WTC11 (cell line): ENCODE measurements around the gene CDC73. TPM values are rescaled to one million over a fixed set of nuclear protein-coding genes. Genes with fewer than 3 reads are reported as not detected.
A peak's percentile ranks its signal among the peaks of the same experiment; 100 is the strongest.

ENCODE experiments used
- ATAC-seq: fragments of 200-7000 bp; cut with Tn5 transposase; 2 replicates; pipeline ENCODE4 v1.10.0; 2021; ENCODE audit warnings: mild to moderate bottlenecking, moderate library complexity
- Bru-seq: library from RNA; stranded (reverse); fragments of 400-500 nt; gene quantifications from one replicate; lab custom pipeline; 2021; lab: Mats Ljungman, UMichigan
- CTCF ChIA-PET: fragments of 300-600 bp; sonication (Branson Sonifier 250); formaldehyde crosslinking; loops from one replicate; lab custom pipeline; 2021; ENCODE audit warnings: antibody characterized with exemption; lab: Charles Lee
- POLR2A ChIA-PET: fragments of 350-600 bp; sonication (Branson Sonifier 250); formaldehyde crosslinking; loops from one replicate; lab custom pipeline; 2021; ENCODE audit warnings: antibody characterized with exemption; lab: Charles Lee
- DNase-seq: peaks from one replicate; pipeline ENCODE4 v3.0.0; 2021; ENCODE audit warnings: low spot score
- H3K27ac Mint-ChIP-seq: 2 replicates; pipeline ENCODE4 v1.8.0; 2021; ENCODE audit warnings: mixed read lengths
- H3K27me3 Mint-ChIP-seq: 2 replicates; pipeline ENCODE4 v1.8.0; 2021; ENCODE audit warnings: low read depth, mild to moderate bottlenecking, moderate library complexity, mixed read lengths
- H3K36me3 Mint-ChIP-seq: 2 replicates; pipeline ENCODE4 v1.8.0; 2021; ENCODE audit warnings: mixed read lengths
- H3K4me1 Mint-ChIP-seq: 2 replicates; pipeline ENCODE4 v1.8.0; 2022; ENCODE audit warnings: mixed read lengths
- H3K4me3 Mint-ChIP-seq: 2 replicates; pipeline ENCODE4 v1.8.0; 2021; ENCODE audit warnings: mild to moderate bottlenecking, moderate library complexity, mixed read lengths
- H3K9me3 Mint-ChIP-seq: 2 replicates; pipeline ENCODE4 v1.8.0; 2021; ENCODE audit warnings: mixed read lengths
- CREB1 ChIP-seq: sonication (generic); formaldehyde crosslinking; IDR thresholded peaks from 2 replicates; pipeline ENCODE4 v1.8.0; 2023; ENCODE audit warnings: mild to moderate bottlenecking, missing genetic modification reagents
- CREM ChIP-seq: sonication (generic); formaldehyde crosslinking; IDR thresholded peaks from 2 replicates; pipeline ENCODE4 v1.8.1; 2022; ENCODE audit warnings: mild to moderate bottlenecking, missing genetic modification reagents, moderate library complexity
- E2F1 ChIP-seq: sonication (generic); formaldehyde crosslinking; IDR thresholded peaks from 2 replicates; pipeline ENCODE4 v1.8.0; 2022; ENCODE audit warnings: mild to moderate bottlenecking, missing genetic modification reagents
- E2F5 ChIP-seq: sonication (generic); formaldehyde crosslinking; IDR thresholded peaks from 2 replicates; pipeline ENCODE4 v1.8.1; 2022; ENCODE audit warnings: mild to moderate bottlenecking, moderate library complexity, missing genetic modification reagents
- ESRRA ChIP-seq: sonication (generic); formaldehyde crosslinking; IDR thresholded peaks from 2 replicates; pipeline ENCODE4 v1.8.1; 2022; ENCODE audit warnings: mild to moderate bottlenecking, missing genetic modification reagents, borderline replicate concordance
- ETV6 ChIP-seq: sonication (generic); formaldehyde crosslinking; IDR thresholded peaks from 2 replicates; pipeline ENCODE4 v1.8.1; 2022; ENCODE audit warnings: mild to moderate bottlenecking, missing genetic modification reagents
- GABPB1 ChIP-seq: sonication (generic); formaldehyde crosslinking; IDR thresholded peaks from 2 replicates; pipeline ENCODE4 v1.8.1; 2023; ENCODE audit warnings: mild to moderate bottlenecking, missing genetic modification reagents
- IRF1 ChIP-seq: sonication (generic); formaldehyde crosslinking; IDR thresholded peaks from 2 replicates; pipeline ENCODE4 v1.8.0; 2023; ENCODE audit warnings: missing genetic modification reagents
- KAT7 ChIP-seq: sonication (generic); formaldehyde crosslinking; IDR thresholded peaks from 2 replicates; pipeline ENCODE4 v1.8.1; 2023; ENCODE audit warnings: missing genetic modification reagents, mild to moderate bottlenecking, borderline replicate concordance
- TEAD1 ChIP-seq: sonication (generic); formaldehyde crosslinking; IDR thresholded peaks from 2 replicates; pipeline ENCODE4 v1.8.0; 2022; ENCODE audit warnings: mild to moderate bottlenecking, missing genetic modification reagents
- ZBTB43 ChIP-seq: sonication (generic); formaldehyde crosslinking; IDR thresholded peaks from 2 replicates; pipeline ENCODE4 v1.8.1; 2023; ENCODE audit warnings: mild to moderate bottlenecking, missing genetic modification reagents
- ZNF219 ChIP-seq: sonication (generic); formaldehyde crosslinking; IDR thresholded peaks from 2 replicates; pipeline ENCODE4 v1.8.0; 2023; ENCODE audit warnings: missing genetic modification reagents, mild to moderate bottlenecking, borderline replicate concordance
- ZNF317 ChIP-seq: sonication (generic); formaldehyde crosslinking; IDR thresholded peaks from 2 replicates; pipeline ENCODE4 v1.8.1; 2023; ENCODE audit warnings: low read depth, mild to moderate bottlenecking, moderate library complexity, missing genetic modification reagents, borderline replicate concordance
- long read RNA-seq, 3 experiments: library from RNA in 1 of 3; library from capped mRNA in 1 of 3; library from polyadenylated mRNA in 1 of 3; unstranded in 2 of 3; stranded (forward) in 1 of 3; transcript quantifications; one replicate each; pipeline ENCODE4 v2.0.0, GENCODE V29; 2021
- total RNA-seq: library from RNA; stranded (reverse); gene quantifications from 3 replicates; pipeline ENCODE4 v1.2.3, GENCODE V29; 2021
- TF ChIP-seq, protein P1 (sequence below): sonication (generic); formaldehyde crosslinking; IDR thresholded peaks from 2 replicates; pipeline ENCODE4 v1.8.1; 2023; ENCODE audit warnings: mild to moderate bottlenecking, moderate library complexity, missing genetic modification reagents
- TF ChIP-seq, protein P2 (sequence below): fragments of 200-600 bp; IDR thresholded peaks from 2 replicates; pipeline ENCODE4 v1.8.0; 2022; ENCODE audit warnings: antibody characterized with exemption
- TF ChIP-seq, protein P3 (sequence below): sonication (generic); formaldehyde crosslinking; IDR thresholded peaks from 2 replicates; pipeline ENCODE4 v1.8.0; 2023; ENCODE audit warnings: missing genetic modification reagents, mild to moderate bottlenecking, borderline replicate concordance

The CDC73 gene
- total RNA-seq (50.7 to 57.1 TPM (median 51.6 TPM) in 3 replicates), Bru-seq, nascent RNA (percentile 90 among the genes with signal in this experiment)
- long read RNA-seq, experiment 1, full-length matches to known transcripts: 272 of 325 reads
- long read RNA-seq, experiment 1, partial matches to known transcripts: 29 of 325 reads
- long read RNA-seq, experiment 1, other reads (novel, unspliced or antisense): 24 of 325 reads
- long read RNA-seq, experiment 2, full-length matches to known transcripts: 17 of 52 reads
- long read RNA-seq, experiment 2, partial matches to known transcripts: 4 of 52 reads
- long read RNA-seq, experiment 2, other reads (novel, unspliced or antisense): 31 of 52 reads
- long read RNA-seq, experiment 3, full-length matches to known transcripts: 35 of 47 reads
- long read RNA-seq, experiment 3, partial matches to known transcripts: 6 of 47 reads
- long read RNA-seq, experiment 3, other reads (novel, unspliced or antisense): 6 of 47 reads

DNA sequence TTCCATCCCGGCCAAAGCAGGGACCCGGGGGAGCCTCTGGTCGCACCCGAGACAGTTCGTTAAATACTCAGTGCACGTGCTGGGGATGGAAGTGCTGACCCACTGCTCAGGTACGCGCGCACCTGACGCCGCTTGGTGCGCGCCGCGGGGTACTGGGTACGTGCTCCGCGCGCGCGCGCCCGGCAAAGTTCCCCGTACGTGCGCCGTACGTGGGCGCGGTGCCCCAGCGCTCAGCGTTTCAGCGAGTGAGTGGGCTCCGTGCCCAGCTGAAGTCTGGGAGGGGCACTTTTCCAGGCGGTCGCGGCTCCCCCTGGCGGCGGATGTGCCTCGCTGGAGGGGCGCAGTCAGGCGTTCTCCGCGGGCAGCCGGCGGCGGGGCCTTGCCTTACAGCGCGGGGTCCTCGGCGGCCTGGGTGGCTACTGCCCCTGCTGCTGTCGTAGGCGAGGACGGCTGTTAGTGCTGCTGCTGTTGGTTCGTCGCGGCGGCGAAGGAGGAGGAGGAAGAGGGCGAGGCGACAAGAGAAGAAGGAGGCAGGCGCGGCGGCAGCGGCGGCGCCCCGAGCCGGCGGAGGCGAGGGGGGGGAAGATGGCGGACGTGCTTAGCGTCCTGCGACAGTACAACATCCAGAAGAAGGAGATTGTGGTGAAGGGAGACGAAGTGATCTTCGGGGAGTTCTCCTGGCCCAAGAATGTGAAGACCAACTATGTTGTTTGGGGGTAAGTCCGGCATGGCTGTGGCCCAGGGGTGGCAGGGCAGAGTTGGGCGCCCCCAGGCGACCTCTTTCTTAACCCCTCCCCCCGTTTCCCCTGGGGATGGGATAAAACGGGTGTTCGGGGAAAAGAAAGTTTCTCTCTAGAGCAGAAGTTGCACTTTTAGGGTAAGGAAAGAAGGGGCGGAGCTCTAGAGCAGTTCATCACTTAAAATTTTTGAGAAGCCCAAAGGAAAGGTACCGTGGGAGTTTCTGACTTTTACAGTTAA lies at the start of gene CDC73:
Gene CDC73 (plus strand): TSS at position 416 of the 978 bp plus-strand sequence. CDS start 170 bp downstream, at position 586.
- peaks cover 14% of the 10 kb centered on the region for H3K36me3 Mint-ChIP-seq
- ATAC-seq (peak; percentile 94), DNase-seq (peak; percentile 97)
- POLR2A ChIA-PET: interaction anchor here (0.5 to 2.3 kb wide), 8 partner anchors 9 to 139 kb away, joined by 3 to 13 read pairs (median 4); partner anchors contain the start of genes GLRX2, RO60 and UCHL5
- peak within 1 kb of the TSS; percentile 97 for H3K27ac Mint-ChIP-seq
- no peaks in the 10 kb centered on the region for H3K9me3 Mint-ChIP-seq
- H3K4me3 Mint-ChIP-seq: peak within 1 kb of the TSS; percentile 93
- no peaks in the 10 kb centered on the region; the same call in none of the 2 replicates for H3K27me3 Mint-ChIP-seq
- CTCF ChIA-PET: interaction anchor here (0.6 to 2.8 kb wide), 9 partner anchors 9 to 1592 kb away, joined by 3 to 16 read pairs (median 4); partner anchors contain the start of genes GLRX2, RO60 and UCHL5
- H3K4me1 Mint-ChIP-seq: peaks cover 16% of the 10 kb centered on the region
- TF ChIP-seq IRF1 (CRISPR knock-in tag) (0 out of 2 replicates have a peak, but pooled peaks have one; percentile 21), CREM (CRISPR knock-in tag) (peak; percentile 82), KAT7 (CRISPR knock-in tag) (peak; percentile 84; the same call in 1 of the 2 replicates), E2F1 (peak; percentile 58; the same call in 1 of the 2 replicates), ZNF317 (CRISPR knock-in tag) (0 out of 2 replicates have a peak, but pooled peaks have one; percentile 44), ZNF219 (CRISPR knock-in tag) (peak; percentile 71; the same call in 1 of the 2 replicates), E2F5 (peak; percentile 83), ZBTB43 (CRISPR knock-in tag) (peak; percentile 87), GABPB1 (CRISPR knock-in tag) (peak; percentile 84), ESRRA (CRISPR knock-in tag) (peak; percentile 91), TEAD1 (CRISPR knock-in tag) (peak; percentile 95), CREB1 (CRISPR knock-in tag) (peak; percentile 24), ETV6 (peak; percentile 90)
- TF ChIP-seq, protein P1, sequence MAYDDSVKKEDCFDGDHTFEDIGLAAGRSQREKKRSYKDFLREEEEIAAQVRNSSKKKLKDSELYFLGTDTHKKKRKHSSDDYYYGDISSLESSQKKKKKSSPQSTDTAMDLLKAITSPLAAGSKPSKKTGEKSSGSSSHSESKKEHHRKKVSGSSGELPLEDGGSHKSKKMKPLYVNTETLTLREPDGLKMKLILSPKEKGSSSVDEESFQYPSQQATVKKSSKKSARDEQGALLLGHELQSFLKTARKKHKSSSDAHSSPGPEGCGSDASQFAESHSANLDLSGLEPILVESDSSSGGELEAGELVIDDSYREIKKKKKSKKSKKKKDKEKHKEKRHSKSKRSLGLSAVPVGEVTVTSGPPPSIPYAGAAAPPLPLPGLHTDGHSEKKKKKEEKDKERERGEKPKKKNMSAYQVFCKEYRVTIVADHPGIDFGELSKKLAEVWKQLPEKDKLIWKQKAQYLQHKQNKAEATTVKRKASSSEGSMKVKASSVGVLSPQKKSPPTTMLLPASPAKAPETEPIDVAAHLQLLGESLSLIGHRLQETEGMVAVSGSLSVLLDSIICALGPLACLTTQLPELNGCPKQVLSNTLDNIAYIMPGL: peak; percentile 98
- TF ChIP-seq, protein P2, sequence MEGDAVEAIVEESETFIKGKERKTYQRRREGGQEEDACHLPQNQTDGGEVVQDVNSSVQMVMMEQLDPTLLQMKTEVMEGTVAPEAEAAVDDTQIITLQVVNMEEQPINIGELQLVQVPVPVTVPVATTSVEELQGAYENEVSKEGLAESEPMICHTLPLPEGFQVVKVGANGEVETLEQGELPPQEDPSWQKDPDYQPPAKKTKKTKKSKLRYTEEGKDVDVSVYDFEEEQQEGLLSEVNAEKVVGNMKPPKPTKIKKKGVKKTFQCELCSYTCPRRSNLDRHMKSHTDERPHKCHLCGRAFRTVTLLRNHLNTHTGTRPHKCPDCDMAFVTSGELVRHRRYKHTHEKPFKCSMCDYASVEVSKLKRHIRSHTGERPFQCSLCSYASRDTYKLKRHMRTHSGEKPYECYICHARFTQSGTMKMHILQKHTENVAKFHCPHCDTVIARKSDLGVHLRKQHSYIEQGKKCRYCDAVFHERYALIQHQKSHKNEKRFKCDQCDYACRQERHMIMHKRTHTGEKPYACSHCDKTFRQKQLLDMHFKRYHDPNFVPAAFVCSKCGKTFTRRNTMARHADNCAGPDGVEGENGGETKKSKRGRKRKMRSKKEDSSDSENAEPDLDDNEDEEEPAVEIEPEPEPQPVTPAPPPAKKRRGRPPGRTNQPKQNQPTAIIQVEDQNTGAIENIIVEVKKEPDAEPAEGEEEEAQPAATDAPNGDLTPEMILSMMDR: peak; percentile 89
- TF ChIP-seq, protein P3, sequence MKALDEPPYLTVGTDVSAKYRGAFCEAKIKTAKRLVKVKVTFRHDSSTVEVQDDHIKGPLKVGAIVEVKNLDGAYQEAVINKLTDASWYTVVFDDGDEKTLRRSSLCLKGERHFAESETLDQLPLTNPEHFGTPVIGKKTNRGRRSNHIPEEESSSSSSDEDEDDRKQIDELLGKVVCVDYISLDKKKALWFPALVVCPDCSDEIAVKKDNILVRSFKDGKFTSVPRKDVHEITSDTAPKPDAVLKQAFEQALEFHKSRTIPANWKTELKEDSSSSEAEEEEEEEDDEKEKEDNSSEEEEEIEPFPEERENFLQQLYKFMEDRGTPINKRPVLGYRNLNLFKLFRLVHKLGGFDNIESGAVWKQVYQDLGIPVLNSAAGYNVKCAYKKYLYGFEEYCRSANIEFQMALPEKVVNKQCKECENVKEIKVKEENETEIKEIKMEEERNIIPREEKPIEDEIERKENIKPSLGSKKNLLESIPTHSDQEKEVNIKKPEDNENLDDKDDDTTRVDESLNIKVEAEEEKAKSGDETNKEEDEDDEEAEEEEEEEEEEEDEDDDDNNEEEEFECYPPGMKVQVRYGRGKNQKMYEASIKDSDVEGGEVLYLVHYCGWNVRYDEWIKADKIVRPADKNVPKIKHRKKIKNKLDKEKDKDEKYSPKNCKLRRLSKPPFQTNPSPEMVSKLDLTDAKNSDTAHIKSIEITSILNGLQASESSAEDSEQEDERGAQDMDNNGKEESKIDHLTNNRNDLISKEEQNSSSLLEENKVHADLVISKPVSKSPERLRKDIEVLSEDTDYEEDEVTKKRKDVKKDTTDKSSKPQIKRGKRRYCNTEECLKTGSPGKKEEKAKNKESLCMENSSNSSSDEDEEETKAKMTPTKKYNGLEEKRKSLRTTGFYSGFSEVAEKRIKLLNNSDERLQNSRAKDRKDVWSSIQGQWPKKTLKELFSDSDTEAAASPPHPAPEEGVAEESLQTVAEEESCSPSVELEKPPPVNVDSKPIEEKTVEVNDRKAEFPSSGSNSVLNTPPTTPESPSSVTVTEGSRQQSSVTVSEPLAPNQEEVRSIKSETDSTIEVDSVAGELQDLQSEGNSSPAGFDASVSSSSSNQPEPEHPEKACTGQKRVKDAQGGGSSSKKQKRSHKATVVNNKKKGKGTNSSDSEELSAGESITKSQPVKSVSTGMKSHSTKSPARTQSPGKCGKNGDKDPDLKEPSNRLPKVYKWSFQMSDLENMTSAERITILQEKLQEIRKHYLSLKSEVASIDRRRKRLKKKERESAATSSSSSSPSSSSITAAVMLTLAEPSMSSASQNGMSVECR (CRISPR knock-in tag): peak; percentile 95
